ENCODE results near the gene PLCB4.

The PLCB4 gene

GRCh38 chr20:9136114-9136513 lies 67.2 kb downstream of the PLCB4 start:
- Histone ChIP-seq H2AFZ (ENCODE audit: low read depth, low read length, severe bottlenecking) (no peak overlapping the region), H3K79me2 (ENCODE audit: insufficient read depth, low read length) (no peaks in the 10 kb centered on the region)

GRCh38 chr20:9137001-9137400 lies 68.1 kb downstream of the PLCB4 start:
- Histone ChIP-seq H3K9me2 (replicated peaks; ENCODE audit: insufficient read depth, low read length) (no peaks in the 10 kb centered on the region), H3K79me2 (ENCODE audit: insufficient read depth, low read length) (no peaks in the 10 kb centered on the region), H3K9me3 (ENCODE audit: insufficient read depth, low read length) (no peaks in the 10 kb centered on the region), H3K4me3 (ENCODE audit: insufficient read depth, low read length, poor library complexity, severe bottlenecking) (no peak overlapping the region), H3K36me3 (ENCODE audit: low read length) (no peaks in the 10 kb centered on the region), H2AFZ (ENCODE audit: low read depth, low read length, severe bottlenecking) (no peak overlapping the region), H3K9ac (ENCODE audit: low read length) (no peak overlapping the region), H3K27ac (ENCODE audit: low read depth, low read length) (no peak overlapping the region), H4K20me1 (ENCODE audit: low read depth, low read length) (no peaks in the 10 kb centered on the region), H3K27me3 (ENCODE audit: low read length) (no peaks in the 10 kb centered on the region), H3F3A (ENCODE audit: insufficient read depth) (no peaks in the 10 kb centered on the region), H3K4me2 (ENCODE audit: low read depth, low read length, poor library complexity, severe bottlenecking) (no peak overlapping the region)
- TF ChIP-seq CTCF (IDR thresholded peaks at IDR 0.05; ENCODE audit: insufficient read depth, low read length, poor library complexity, severe bottlenecking), result no peak
- TF ChIP-seq EZH2phosphoT487 (conservative IDR thresholded peaks at IDR 0.05; ENCODE audit: low read length), result no peak

More at GRCh38 chr20:9136114-9136513, 67.2 kb downstream of the PLCB4 start:
- Histone ChIP-seq H3K36me3 (ENCODE audit: low read length) (no peaks in the 10 kb centered on the region), H3K27me3 (ENCODE audit: low read length) (no peaks in the 10 kb centered on the region), H3K4me2 (ENCODE audit: low read depth, low read length, poor library complexity, severe bottlenecking) (no peak overlapping the region), H3F3A (ENCODE audit: insufficient read depth) (no peaks in the 10 kb centered on the region), H3K27ac (ENCODE audit: low read depth, low read length) (no peak overlapping the region), H3K9me3 (ENCODE audit: insufficient read depth, low read length) (no peaks in the 10 kb centered on the region), H3K9me2 (replicated peaks; ENCODE audit: insufficient read depth, low read length) (no peaks in the 10 kb centered on the region), H4K20me1 (ENCODE audit: low read depth, low read length) (no peaks in the 10 kb centered on the region), H3K4me3 (ENCODE audit: insufficient read depth, low read length, poor library complexity, severe bottlenecking) (no peak overlapping the region), H3K9ac (ENCODE audit: low read length) (no peak overlapping the region)
- TF ChIP-seq EZH2phosphoT487 (conservative IDR thresholded peaks at IDR 0.05; ENCODE audit: low read length) (no peak), CTCF (IDR thresholded peaks at IDR 0.05; ENCODE audit: insufficient read depth, low read length, poor library complexity, severe bottlenecking) (no peak)

GRCh38 chr20:9139106-9139833 lies 70.4 kb downstream of the PLCB4 start:
- H3K4me3 ChIP-seq (ENCODE audit: insufficient read depth, low read length, poor library complexity, severe bottlenecking), result no peak overlapping the region
- H3K9me3 ChIP-seq (ENCODE audit: insufficient read depth, low read length), result no peaks in the 10 kb centered on the region
- no peak overlapping the region for H3K27ac ChIP-seq (ENCODE audit: low read depth, low read length)
- H3K79me2 ChIP-seq (ENCODE audit: insufficient read depth, low read length), result no peaks in the 10 kb centered on the region
- no peak overlapping the region for H3K4me2 ChIP-seq (ENCODE audit: low read depth, low read length, poor library complexity, severe bottlenecking)
- H4K20me1 ChIP-seq (ENCODE audit: low read depth, low read length), result no peaks in the 10 kb centered on the region
- H2AFZ ChIP-seq (ENCODE audit: low read depth, low read length, severe bottlenecking), result no peak overlapping the region
- no peaks in the 10 kb centered on the region for H3F3A ChIP-seq (ENCODE audit: insufficient read depth)
- H3K27me3 ChIP-seq (ENCODE audit: low read length), result no peaks in the 10 kb centered on the region
- H3K9me2 ChIP-seq (replicated peaks; ENCODE audit: insufficient read depth, low read length), result no peaks in the 10 kb centered on the region
- no peak overlapping the region for H3K9ac ChIP-seq (ENCODE audit: low read length)
- H3K36me3 ChIP-seq (ENCODE audit: low read length), result no peaks in the 10 kb centered on the region
- TF ChIP-seq EZH2phosphoT487 (conservative IDR thresholded peaks at IDR 0.05; ENCODE audit: low read length) (no peak), CTCF (IDR thresholded peaks at IDR 0.05; ENCODE audit: insufficient read depth, low read length, poor library complexity, severe bottlenecking) (no peak)

Measured in SU-DHL-6 (cell line).